HL-60 (cell line): ENCODE measurements around the gene MAT2A.

Source experiments
- GABPA ChIP-seq: IDR thresholded peaks from 2 replicates; pipeline ENCODE4 v1.6.1; 2012; ENCODE audit warnings: low read depth
- POLR2AphosphoS5 ChIP-seq: IDR thresholded peaks from 2 replicates; pipeline ENCODE4 v1.6.1; 2012; ENCODE audit warnings: low read depth
- TF ChIP-seq, protein P1 (sequence below): IDR thresholded peaks from one replicate; pipeline ENCODE4 v1.5.1; 2011; ENCODE audit warnings: low read length, control low read depth, inconsistent platforms; ENCODE audit not compliant: insufficient read depth

- TF ChIP-seq, protein P1, sequence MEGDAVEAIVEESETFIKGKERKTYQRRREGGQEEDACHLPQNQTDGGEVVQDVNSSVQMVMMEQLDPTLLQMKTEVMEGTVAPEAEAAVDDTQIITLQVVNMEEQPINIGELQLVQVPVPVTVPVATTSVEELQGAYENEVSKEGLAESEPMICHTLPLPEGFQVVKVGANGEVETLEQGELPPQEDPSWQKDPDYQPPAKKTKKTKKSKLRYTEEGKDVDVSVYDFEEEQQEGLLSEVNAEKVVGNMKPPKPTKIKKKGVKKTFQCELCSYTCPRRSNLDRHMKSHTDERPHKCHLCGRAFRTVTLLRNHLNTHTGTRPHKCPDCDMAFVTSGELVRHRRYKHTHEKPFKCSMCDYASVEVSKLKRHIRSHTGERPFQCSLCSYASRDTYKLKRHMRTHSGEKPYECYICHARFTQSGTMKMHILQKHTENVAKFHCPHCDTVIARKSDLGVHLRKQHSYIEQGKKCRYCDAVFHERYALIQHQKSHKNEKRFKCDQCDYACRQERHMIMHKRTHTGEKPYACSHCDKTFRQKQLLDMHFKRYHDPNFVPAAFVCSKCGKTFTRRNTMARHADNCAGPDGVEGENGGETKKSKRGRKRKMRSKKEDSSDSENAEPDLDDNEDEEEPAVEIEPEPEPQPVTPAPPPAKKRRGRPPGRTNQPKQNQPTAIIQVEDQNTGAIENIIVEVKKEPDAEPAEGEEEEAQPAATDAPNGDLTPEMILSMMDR, result no peak
- TF ChIP-seq POLR2AphosphoS5 (no peak), GABPA (no peak)
These were observed 54.1 kb downstream of the MAT2A start for GRCh38 chr2:85593023-85593422.
